Activated CD4-positive, alpha-beta T cell treated with anti-CD3 and anti-CD28 coated beads, Interleukin-2, Interleukin-6, amounts not matched to agents 100 ng/mL and 50 ng/mL, durations not matched to agents 16 hours and 8 hours (primary cell): ENCODE data around the gene CDC16.

Experiments
- DNase-seq: peaks from one replicate; pipeline ENCODE4 v3.0.0-alpha.2; 2020

Gene CDC16

DNA sequence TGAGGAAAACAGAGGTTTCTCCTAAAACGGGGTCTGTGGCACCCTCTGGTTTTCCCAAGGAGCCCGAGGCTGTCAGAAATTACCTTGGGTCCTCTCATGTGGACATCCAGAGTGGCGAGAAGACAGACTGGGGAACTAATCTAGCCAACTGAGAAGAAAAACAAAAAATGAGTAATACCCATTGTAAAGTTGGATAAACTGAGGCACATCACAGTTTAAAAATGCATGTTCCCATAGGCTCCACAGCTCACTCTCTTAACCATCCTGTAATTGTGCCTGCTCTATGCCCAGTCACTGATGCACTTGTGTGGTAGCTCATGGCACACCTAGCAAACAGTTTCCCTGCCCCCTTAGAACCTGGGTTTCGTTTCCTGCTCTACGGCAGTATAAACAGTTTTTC lies 31.5 kb downstream of the CDC16 start:
- DNase-seq, result no peak

- peak; percentile 22 for DNase-seq
These were observed 33.9 kb downstream of the CDC16 start for GRCh38 chr13:114268344-114269280.

DNA sequence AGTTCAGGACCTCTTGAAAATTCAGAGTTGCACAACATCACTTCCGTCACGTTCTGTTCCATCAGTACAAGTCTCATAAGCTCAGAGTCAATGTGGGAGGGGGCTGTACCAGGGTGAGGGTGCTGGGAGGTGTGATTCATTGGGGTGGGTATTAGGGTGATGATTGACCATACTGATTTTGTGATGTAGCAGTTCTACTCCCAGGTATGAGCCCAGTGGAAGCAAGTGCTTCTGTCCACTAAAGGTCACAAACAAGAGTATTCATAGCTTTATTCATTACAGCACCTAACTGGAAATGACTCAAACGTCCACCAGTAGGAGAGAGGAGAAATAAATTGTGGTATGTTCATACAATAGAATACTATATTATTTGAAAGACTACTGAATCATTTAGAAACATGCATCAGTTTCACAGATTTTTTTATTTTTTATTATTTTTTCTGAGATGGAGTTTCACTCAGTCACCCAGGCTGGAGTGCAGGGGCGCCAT lies 34.6 kb downstream of the CDC16 start:
- no peak for DNase-seq

DNA sequence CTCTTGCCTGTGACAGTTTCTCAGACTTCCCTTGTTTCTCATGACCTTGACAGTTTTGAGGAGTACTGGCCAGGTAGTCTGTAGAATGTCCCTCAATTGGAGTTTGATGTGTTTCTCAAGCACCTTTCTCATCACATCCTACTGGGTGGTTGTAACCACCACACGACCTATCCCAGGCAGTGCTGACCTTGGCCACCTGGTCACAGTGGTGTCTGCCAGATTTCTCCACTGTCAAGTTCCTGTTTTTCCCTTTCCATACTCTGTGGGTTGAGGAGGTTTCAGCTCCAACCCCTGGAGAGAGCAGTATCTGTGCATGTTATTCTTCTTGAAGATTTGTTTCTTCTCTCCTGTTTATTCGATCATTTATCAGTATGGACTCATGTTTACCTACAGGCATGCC lies 38.3 kb downstream of the CDC16 start:
- DNase-seq, result no peak

DNA sequence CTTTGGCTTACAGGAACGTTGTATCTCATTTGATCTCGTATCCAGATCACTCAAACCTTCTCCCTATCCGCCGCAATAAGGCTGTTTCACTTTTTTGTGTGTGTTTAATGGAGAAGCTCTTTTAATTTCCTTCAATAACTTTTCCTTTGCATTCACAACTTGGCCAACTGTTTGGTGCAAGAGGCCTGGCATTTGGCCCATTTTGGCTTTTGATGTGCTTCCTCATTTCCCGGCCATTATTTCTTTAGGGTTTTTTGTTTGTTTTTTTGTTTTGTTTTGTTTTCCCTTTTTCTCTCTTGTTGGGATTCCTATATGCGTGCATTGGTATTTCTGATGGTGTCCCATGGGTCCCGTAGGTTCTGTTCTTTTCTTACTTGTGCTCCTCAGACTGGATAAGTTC lies 40.6 kb downstream of the CDC16 start:
- DNase-seq, result no peak

- no peak for DNase-seq
These were observed 44.4 kb downstream of the CDC16 start for GRCh38 chr13:114279146-114279545.

DNA sequence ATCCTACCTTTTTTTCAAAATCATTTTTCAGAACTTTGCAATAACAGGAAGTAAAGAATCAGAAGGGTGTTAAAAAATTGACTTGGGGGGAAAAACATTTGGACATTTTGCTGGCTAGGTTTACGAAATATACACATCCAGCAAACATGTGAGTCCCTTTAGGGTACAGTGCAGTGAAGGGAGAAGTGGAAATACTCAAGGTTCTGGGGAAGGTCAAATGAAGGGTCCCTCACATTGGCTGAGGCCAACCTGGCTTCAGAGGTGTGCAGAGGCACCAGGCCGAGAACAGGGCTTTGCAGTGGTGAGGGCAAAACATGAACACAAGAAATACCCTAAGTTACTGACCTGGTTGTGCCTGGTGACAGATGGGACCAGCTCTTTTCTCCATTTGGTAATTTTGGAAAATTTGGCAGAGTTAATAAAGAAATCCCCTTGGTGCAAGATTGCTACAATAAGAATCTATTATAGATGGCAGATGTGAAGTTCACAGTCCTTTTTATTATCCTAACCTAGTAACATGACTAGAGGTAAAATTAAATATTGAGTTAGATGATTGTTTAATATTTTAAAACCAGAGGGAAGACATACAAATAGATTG lies 45.2 kb downstream of the CDC16 start:
- no peak for DNase-seq

DNA sequence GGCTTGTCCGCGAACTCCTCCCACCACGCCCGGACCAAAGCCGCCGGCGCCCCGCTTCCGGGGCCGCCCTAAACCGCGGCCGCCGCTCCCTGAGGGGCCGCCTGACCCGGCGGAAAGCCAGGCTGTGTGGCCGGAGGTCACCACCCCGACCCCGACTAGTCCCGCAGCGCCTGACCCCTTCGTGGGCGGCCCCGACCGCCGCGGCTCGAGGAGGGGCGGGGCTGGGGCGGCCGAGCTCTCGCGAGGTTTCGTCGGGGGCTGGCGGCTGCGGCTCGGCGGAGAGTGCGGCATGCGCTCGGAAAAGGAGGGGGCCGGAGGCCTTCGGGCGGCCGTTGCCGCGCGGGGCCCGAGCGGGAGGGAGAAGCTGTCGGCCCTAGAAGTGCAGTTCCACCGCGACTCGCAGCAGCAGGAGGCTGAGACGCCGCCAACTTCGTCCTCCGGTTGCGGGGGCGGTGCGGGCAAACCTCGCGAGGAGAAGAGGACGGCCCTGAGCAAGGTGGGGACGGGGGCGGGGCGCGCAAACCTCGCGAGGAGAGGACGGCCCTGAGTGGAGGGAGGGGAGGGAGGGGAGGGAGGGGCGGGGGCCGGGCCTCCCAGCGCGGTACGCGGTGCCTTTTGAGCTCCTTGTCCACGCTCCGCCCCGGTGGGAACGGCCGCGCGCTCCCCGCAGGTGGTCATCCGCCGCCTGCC lies 46.8 kb downstream of the CDC16 start, which contains the start of gene UPF3A:
Gene UPF3A, plus strand, starts transcription at position 251 of the 690 bp plus-strand sequence. Its CDS starts 39 bp downstream, at position 290.
- DNase-seq, result peak; percentile 93

- peak; percentile 74 for DNase-seq
These were observed 47.5 kb downstream of the CDC16 start for GRCh38 chr13:114282041-114282670.

DNA sequence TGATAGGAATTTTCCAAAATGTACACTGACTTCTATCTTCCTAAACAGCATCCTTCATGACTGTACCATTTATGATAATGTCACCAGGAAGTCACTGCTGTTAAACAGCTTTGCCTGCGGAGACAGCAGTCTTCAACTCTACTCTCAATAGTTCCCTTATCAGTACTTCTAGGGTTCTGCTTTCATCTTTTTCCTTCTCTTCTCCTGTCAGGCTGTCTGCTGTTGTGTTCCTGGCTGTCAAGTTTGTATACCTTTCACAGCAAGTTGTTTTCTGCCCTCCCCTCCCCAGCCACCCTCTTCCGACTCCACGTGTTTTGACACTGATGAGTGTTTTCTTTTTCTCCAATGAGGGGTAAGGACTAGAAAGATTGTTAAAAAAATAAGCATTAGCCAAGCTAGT lies 48.9 kb downstream of the CDC16 start:
- no peak for DNase-seq

DNA sequence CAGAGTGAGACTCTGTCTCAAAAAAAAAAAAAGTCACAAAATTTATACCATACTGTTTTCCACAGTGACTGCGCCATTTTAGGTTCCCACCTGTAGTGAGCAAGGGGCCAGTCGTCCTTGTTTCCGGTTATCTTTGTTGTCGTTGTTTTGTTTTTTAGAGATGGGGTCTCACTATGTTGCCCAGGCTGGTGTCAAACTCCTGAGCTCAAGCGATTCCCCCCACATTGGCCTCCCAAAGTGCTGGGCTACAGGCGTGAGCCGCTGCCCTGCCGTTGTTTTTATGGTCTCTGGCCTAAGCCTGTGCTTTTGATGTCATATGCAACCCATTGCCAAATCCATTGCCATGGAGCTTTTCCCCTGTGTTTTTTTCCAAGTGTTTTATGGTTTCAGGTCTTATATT lies 50.0 kb downstream of the CDC16 start:
- DNase-seq, result no peak

- DNase-seq, result no peak
These were observed 50.6 kb downstream of the CDC16 start for GRCh38 chr13:114285166-114285808.

DNA sequence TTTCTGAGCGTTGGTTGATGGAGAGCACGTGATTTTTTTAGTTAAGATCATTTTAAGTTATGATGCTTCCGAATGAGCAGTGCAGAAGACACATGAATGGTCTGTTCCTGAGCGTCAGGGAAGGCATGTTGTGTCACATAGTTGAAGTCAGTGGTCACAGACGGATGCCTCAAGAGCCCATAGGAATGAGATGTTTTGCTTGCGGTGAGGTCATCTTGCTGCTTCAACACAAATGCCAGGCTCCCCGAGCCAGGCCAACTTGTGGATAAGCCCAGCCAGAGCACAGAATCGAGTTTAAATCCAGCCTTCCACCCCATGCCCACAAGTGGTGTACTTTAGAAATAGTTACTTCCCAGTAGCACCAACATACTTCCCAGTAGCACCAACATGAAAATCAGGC lies 52.1 kb downstream of the CDC16 start:
- DNase-seq, result no peak

GRCh38 chr13:114288157-114288591 lies 53.5 kb downstream of the CDC16 start:
- DNase-seq, result no peak

DNA sequence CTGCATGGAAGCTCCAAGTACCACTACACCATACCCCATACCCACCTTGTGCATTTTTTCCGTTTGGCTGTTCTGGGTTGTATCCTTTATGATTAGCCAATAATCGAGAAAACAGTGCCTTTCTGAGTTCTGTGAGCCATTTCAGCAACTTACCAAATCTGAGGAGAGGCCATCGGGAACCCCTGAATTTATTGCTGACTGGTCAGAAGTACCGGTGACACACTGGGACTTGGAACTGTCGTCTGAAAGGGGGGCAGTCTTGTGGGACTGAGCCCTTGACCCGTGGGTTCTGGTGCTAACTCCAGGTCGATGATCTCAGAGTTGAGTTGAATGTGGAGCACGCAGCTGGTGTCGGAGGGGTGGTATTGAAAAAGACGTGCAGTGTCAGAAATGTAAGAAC lies 61.8 kb downstream of the CDC16 start:
- DNase-seq, result no peak

DNA sequence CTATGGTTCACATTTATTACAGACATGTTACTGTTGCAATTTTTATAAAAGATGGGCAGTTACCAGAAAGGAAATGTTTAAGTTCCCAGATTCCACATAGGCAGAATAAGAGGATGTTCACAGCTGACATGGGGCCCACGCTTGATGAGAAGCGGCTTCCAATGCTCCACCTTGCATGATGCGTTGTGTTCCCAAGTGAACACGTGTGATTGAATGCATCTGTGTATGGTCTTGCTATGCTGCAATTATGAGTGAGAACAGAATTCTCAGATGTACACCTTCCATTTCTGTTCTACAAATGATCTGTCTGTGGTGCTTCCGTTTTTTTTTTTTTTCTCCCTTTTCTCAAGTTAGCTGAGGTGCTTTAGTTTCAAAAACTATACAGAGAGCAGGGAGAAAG lies 62.2 kb downstream of the CDC16 start:
- no peak for DNase-seq

- DNase-seq, result no peak
These were observed 64.2 kb downstream of the CDC16 start for GRCh38 chr13:114298866-114299265.

DNA sequence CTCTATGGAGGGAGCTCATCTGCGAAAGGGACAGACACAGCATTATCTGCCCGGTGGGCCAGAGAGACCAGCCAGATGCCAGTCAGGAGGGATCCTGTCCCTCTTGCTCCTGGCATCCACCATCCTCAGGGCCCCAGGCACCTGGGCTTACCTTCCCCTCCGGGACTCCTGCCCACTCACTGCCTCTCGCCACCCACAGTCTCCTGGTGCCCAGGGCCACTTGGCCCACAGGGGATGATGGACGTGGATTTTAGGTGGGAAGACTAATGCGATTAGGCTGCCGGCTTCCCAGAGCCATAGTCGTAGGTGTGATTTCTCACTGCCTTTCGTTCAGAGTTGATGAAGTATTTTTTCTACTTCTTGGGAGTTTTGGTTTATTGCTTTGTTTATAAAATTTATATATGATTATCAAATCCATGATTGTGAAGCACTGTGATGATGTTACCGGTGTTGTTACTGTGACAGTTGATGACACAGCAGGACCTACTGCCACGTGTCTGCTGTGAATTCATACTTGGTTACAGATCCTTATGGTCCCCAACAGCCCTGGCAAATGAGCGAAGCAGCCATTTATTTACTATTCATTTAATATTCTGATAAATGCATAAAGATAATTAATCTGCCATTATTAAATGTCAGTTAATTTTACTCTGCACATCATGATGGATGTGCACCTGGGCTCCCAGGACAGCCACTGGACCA lies 65.1 kb downstream of the CDC16 start:
- no peak for DNase-seq

DNA sequence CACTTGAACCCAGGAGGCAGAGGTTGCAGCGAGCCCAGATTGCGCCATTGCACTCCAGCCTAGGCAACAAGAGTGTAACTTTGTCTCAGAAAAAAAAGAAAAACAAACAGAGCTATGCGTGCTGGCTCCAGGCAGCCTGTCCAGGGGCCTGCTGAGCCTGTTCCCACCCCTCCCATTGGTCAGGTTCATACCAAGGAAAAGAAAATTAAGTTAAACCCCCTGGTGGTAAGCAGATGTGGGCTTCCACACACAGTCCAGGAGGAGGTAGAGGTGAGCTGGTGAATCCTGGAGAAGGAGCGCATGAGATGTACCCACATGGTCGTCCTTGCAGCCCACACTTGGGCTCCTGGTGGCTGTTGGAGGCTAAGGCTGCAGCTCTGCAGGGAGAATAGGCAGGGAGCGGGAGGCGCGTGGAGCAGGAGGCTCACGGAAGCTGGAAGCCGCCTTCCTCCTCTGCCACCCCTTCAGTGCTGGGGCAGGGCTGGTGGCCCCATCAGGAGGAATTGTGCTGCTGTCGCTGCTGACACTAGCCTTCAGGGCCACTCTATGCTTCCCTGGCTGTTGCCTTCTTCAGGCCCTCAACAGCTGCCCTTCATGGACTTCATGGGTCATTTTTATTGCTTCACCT lies 69.1 kb downstream of the CDC16 start:
- DNase-seq, result no peak

DNA sequence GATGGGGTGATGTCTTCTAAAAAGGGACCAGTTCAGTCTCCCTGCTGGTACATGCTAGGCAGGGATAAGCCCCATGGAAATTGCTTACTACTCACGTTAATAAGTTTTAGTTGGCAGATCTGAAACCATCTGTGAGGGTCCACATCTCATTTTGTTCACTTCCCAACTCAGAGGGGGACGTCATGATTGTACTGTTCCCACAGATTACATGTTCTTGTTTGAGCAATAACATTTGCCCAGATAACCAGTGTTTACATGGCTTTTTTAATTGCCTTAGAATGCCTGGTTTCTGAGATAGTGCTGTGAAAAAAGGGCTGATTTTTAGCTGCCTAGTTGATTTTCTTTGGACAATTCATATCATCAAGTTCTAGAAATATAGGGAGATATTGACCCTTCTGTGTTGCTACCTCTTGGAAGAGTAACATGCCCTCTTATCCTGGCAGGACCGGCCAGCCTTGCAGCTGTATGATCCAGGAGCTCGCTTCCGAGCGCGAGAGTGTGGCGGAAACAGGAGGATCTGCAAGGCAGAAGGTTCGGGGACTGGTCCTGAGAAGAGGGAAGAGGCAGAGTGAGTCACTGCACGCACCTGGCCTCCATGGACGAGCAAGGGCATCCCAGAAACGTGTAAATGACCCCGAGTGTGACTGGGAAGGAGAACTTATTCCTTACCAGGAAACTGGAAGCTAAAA lies 69.8 kb downstream of the CDC16 start:
- no peak for DNase-seq

DNA sequence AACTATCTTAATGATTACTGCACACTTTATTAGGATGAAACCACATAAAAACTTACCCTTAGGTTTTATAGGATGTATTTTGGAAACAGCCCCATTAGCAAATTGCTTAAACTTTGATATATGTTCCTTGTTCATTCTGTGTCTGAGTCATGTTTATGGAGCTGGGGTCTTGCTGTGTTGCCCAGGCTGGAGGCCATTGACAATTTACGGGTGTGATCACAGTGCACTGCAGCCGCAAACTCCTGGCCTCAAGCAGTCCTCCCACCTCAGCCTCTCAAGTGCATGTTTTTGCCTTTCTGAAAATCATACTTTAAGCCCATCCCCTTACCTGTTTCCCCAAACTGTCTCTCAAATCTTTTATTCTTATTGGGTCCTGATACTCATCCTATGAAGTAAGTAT lies 74.4 kb downstream of the CDC16 start:
- DNase-seq, result no peak
